Fibroblast of mammary gland (primary cell): ENCODE measurements around the gene RBMXL2.

ENCODE experiments used
- DNase-seq: peaks from one replicate; pipeline ENCODE4 v3.0.0-alpha.2; 2010; ENCODE audit warnings: low read depth
- H3K4me3 ChIP-seq: 2 replicates; pipeline ENCODE4 v1.5.1; 2011; ENCODE audit warnings: low read depth, mild to moderate bottlenecking, low read length, moderate library complexity; ENCODE audit not compliant: control insufficient read depth
- CTCF ChIP-seq: conservative IDR thresholded peaks from 2 replicates; pipeline ENCODE4 v1.5.1; 2011; ENCODE audit warnings: low read depth, low read length, inconsistent platforms; ENCODE audit not compliant: control insufficient read depth, insufficient read depth

Gene RBMXL2

GRCh38 chr11:7089328-7090251, 792 bp downstream of the RBMXL2 start:
- H3K4me3 ChIP-seq, result no peak overlapping the region
- no peak for TF ChIP-seq CTCF
- DNase-seq, result no peak

DNA sequence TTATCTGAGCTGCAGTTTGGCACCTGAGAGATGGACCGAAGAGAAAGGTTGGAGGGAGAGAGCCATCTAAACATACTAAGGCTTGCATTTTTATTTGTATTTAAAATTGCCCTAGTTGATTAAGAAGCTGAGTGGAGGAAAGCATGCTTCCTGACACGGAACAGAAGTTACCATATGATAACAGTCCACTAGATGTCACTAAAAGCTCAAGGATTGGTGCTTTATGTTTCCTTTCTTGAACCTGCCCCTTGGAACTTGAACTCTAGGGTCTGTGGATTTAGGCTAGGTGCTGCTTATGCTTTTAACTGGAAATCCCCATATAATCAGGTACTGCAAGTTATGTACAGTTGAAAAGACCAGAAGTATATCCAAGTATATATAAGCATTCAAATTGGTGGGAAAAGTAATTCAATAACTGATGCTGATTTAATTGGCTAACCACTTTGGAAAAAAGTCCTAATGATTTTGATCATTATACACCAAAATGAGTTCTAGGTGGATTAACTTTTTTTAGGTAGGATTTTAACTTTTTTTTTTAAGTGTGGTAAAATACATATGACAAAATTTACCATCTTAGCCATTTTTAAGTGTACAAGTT, 9.5 kb downstream of the RBMXL2 start:
- TF ChIP-seq CTCF, result peak; percentile 59
- no peak overlapping the region for H3K4me3 ChIP-seq
- peak; percentile 59 for DNase-seq

DNA sequence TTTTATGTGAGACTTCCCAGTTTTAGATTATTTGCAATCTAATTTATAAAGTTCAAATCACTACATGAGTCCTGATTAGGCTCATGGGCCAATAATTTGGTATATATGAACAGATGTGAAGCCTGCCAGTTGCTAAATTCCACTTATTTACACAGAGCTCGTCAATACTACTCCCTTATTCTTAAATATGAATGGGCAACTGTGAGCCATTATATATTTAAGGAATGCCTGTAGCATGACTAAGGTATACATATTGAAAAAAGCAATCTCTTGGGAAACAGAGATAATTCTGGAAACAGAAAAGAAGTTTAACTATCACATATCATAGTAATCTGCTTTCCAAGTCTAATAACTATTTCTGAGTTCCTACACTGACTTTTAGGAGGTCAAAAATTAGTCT, 27.0 kb downstream of the RBMXL2 start:
- DNase-seq, result peak; percentile 38
- TF ChIP-seq CTCF, result no peak
- H3K4me3 ChIP-seq, result no peak overlapping the region

DNA sequence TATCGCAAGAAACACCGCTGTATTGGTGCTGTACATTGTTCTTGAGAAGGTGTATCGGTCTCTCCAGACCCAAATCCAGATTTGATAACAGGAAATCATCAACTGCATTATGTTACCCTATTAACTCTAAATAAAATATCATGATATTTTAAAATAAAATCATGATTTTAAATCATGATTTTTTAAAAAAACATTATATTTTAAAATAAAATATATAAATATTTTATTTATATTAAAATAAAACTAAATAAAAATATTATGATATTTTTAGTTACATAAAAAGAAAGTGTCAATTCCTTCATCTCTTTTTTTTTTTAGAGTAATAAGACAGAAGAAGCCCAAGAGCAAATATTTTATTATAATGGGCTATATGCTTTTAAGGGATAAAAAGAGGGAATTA, 27.6 kb downstream of the RBMXL2 start:
- TF ChIP-seq CTCF, result no peak
- no peak overlapping the region for H3K4me3 ChIP-seq
- no peak for DNase-seq

DNA sequence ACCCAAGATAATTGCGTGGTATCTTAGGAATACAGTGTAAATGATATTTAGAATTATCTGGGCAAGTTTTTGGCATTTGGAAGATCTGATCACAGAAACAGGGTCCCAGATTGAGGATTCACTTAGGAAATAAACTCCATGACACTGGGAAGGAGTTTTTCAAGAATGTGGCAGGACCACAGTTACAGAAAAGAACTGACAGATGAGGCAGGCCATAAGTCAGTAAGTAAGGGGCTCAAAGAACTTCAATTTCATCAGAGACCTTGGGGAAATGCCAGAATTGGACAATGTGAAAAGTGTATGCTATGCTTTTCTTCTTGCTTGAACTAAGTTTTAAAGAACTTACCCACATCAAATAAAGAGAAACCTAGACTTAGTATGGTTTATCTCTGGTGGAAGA, 49.3 kb downstream of the RBMXL2 start:
- DNase-seq, result no peak
- H3K4me3 ChIP-seq, result no peak overlapping the region
- TF ChIP-seq CTCF, result no peak
